ENCODE measurements around the gene RGS7.

The RGS7 gene

GRCh38 chr1:241356519-241357365 is at the start of gene RGS7:
RGS7 (minus strand) TSS chr1:241357205.
- in situ Hi-C loops (cut with HindIII; ENCODE audit: low sequenced_read_pairs) = no loop called here

DNA sequence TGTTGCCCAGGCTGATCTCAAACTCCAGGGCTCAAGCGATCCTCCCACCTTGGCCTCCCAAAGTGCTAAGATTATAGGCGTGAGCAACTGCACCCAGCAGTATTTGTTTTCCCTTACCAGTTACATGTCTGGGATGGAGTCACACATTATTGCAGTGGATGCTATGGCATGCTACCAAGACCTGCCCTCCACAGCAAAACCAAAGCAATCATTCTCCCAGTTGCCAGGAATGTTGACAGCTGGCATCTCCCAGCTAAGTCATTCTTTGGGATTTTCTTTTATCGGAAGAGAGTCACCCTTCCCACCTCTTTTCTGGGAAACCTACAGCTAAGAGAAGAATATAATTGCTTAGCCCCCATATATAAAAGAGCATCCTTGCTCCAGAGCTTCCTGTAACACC is 49.4 kb upstream of the RGS7 start:
- in situ Hi-C loops (cut with HindIII; ENCODE audit: low sequenced_read_pairs) = no loop called here

GRCh38 chr1:241401156-241401555 is 44.2 kb upstream of the RGS7 start:
- in situ Hi-C loops (cut with HindIII; ENCODE audit: low sequenced_read_pairs) = no loop called here

DNA sequence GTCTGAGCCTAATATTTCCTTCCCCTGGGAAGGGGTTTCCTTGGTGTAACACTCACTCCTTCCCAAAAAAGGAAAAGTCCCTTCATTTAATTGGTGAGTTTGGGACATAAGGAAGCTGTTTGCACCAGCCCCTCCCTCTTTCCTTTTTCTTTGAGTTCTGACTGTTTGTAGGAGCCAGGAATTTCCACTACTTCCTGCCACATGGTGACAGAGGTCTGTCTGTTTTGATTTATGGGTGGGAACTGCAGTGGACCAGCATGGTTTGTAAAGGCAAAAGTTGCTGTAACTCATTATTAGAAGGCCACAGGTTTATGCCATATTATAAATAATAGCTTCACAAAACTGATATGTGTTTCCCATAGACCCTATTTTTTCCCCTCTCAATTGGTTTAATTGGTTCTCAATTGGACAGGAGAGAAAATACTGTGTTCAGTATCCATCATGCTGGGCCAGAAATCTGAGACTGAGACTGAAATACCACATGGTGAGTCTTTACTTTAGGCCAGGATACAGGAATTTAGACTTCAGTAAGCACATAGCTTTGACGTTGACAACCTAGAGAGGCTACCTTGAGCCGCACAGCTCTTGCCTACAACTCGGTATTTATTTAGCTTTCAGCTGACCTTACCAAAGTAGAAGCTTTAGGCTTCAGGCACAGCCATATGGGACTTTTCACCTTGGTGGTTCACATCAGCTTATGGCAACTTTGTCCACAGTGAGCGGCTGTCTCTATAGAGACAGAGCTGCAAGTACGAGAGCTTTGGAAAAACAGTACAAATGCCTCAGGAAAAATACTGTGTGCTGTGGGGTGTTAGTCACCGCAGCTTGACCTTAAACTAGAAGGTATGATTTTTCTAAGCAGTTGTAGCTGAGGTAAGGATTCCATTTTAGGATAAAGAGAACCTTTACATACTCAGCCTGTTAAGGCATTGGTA is 40.0 kb upstream of the RGS7 start:
- in situ Hi-C loops (cut with HindIII; ENCODE audit: low sequenced_read_pairs) = no loop called here

- in situ Hi-C loops (cut with HindIII; ENCODE audit: low sequenced_read_pairs) = no loop called here
Observed at GRCh38 chr1:241391926-241392710, 35.1 kb upstream of the RGS7 start.

- in situ Hi-C loops (cut with HindIII; ENCODE audit: low sequenced_read_pairs) = no loop called here
Observed at GRCh38 chr1:241390526-241390925, 33.5 kb upstream of the RGS7 start.

- in situ Hi-C loops (cut with HindIII; ENCODE audit: low sequenced_read_pairs) = no loop called here
Observed at GRCh38 chr1:241389400-241389799, 32.4 kb upstream of the RGS7 start.

- in situ Hi-C loops (cut with HindIII; ENCODE audit: low sequenced_read_pairs) = no loop called here
Observed at GRCh38 chr1:241387216-241387615, 30.2 kb upstream of the RGS7 start.

DNA sequence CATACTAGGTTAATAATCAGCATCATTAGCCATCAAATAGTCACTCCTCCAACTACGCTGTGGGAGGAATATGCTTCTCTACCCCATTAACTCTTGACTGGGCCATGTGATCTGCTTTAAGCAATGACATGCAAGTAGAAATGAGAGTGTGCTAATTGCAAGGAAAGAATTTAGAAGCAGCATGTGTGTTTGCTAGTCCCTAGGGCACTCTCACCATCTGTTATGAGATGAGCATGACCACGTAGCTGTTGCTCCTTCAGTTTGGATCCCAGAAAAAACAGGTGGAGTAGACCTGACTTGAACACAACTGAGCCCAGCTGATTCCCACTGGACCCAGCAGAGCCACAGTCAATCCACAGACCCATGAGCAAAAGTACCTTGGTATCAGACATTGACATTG is 19.7 kb upstream of the RGS7 start:
- in situ Hi-C loops (cut with HindIII; ENCODE audit: low sequenced_read_pairs) = no loop called here

GRCh38 chr1:241375886-241376285 is 18.9 kb upstream of the RGS7 start:
- in situ Hi-C loops (cut with HindIII; ENCODE audit: low sequenced_read_pairs) = no loop called here

DNA sequence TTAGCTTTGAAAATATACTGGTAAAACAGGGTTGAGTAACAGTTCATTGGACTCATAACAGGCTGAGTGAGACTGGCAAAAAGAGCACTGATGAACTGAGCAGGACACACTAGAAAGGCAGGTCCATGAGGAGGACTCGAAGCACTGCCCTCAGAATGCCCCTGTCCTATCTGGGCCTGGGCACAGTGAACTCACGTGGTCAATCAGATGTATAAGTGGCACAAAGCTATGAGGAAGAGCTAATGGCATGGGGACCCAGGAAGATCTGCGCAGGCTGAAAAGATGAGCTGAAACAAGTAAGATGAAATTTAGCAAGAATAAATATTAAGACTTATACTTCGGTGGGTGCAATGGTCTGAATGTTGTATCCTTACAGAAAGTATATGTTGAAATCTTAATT is 9.2 kb upstream of the RGS7 start:
- in situ Hi-C loops (cut with HindIII; ENCODE audit: low sequenced_read_pairs) = no loop called here

GRCh38 chr1:241362350-241362749 is 5.3 kb upstream of the RGS7 start:
- in situ Hi-C loops (cut with HindIII; ENCODE audit: low sequenced_read_pairs) = no loop called here

DNA sequence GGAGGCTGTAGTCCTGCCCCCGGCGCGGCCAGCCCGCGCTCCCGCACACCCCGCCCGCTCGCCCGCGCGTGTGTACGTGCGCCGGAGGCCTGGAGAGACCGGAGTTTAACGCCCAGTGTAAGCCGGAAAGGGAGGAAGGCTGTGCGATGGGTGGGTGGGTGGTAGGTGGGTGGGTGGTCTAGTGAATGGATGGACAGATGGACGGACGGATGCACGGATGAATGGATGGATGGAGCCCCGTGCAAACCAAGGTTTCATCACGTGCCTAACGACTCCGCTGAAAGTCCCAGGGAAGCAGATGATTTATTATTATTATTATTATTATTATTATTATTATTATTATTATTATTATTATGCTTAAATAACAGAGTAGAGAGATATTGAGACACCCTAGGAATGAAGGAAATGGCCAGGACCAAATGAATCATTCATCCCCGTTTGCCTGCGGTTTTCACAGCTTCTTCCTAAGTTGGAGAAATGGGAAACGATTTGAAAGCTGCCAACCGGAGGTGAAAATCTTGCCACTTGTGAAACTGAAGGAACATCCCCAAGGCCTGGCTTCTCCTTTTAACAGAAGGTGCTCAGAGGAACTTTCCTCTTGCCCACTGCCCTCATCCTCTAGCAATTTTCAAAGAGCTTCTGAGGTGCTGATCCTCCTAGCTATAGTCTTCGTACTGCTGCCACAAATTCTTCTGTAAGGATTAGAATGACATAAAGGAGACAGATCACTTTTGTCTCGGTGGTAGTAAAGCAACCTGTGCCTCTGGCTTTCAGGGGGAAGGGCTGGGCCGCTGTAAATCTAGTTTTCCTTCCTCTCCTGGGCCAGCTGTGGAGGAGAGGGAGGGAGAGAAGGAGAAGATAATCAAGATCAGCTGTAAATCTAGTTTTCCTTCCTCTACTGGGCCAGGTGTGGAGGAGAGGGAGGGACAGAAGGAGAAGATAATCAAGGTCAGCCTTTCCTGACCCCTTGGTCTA is 648 bp upstream of the RGS7 start:
- in situ Hi-C loops (cut with HindIII; ENCODE audit: low sequenced_read_pairs) = no loop called here

DNA sequence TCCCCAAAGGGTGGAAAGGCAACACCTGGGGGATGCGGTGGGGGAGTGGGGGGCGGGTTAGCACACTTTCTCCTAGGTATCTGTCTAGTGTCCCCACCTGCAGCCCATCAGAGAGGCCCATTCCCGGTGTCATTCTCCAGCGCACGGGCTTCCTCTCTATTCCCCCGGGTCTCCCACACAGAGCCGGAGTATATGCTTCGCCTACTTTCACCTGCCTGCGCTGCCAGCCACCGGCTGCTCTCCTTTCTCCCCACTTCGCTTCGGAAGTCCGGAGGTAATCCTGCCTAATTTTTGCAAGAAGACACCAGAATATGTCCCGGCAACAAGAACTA is 852 bp downstream of the RGS7 start:
- in situ Hi-C loops (cut with HindIII; ENCODE audit: low sequenced_read_pairs) = no loop called here

DNA sequence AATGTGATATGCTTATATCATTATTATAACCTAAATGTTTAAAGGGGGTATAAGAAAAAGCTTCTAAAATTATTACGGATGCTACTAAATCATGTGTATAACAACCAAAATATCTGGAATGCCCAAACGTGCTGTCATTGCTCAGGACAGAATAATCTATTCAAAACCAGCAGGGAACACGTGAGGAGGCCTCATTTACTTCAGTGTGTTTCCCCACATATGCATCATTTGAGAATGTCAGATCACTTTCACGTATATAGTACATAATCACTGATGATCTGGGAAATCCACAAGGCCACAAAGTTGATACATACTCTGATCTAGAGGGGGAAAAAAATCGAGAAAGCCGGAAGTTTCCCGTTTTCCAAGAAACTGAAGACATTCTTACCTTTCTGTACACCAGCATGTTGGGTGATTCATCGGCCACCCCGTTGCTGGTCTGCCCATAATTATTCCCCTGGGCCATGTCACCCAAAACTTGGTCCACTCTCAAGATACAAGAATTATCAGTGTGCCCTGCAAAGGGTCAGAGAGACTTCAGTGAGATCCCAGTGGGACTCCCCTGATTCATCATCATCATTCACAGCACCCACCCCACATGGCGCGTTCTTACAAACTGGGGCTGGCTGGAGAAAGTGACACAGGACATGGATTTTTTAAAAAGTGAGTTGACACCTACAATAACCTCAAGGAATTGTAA is 1.5 kb downstream of the RGS7 start:
- in situ Hi-C loops (cut with HindIII; ENCODE audit: low sequenced_read_pairs) = no loop called here

DNA sequence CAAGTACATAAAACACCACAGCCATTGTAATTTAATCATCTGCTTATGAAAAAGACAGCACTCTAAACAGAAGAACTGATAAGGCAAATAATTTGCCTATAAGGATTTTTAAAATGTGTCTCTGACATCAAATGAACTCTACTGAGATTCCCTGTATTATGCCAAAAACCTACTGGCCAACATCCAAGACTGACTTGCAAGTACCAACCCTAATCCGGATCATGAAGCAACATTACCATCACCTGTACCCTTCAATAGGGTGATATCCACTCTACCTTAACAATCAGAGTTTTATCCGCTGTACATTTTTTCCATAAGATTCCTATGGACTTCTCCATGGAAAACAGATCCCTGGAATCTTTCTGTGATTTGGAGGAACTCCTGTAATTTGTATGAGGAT is 4.6 kb downstream of the RGS7 start:
- in situ Hi-C loops (cut with HindIII; ENCODE audit: low sequenced_read_pairs) = no loop called here

GRCh38 chr1:241351841-241352240 is 5.2 kb downstream of the RGS7 start:
- in situ Hi-C loops (cut with HindIII; ENCODE audit: low sequenced_read_pairs) = no loop called here

GRCh38 chr1:241343956-241344355 is 13.0 kb downstream of the RGS7 start:
- in situ Hi-C loops (cut with HindIII; ENCODE audit: low sequenced_read_pairs) = no loop called here

- in situ Hi-C loops (cut with HindIII; ENCODE audit: low sequenced_read_pairs) = no loop called here
Observed at GRCh38 chr1:241336335-241336734, 20.7 kb downstream of the RGS7 start.

All from endothelial cell of hepatic sinusoid (primary cell).